Measurements from ENCODE around the gene HIPK4.
"Not testable (repeated sequence)": the region's sequence is repeated elsewhere in the genome, so short reads cannot be mapped to it uniquely, and the experiment has no call there.

DNA sequence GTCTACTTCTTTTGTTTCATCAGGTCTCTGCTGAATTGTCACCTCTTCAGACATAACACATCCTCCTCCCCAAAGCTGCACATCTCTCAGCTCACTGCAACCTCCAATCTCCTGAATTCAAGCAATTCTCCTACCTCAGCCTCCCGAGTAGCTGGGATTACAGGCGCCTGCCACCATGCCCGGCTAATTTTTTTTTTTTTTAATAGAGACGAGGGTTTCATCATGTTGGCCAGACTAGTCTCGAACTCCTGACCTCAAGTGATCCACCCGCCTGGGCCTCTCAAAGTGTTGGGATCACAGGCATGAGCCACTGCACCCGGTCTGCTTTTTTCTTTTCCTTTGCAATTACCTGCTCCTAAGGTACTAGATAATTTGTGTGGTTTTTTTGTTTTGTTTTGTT is 42.8 kb upstream of the HIPK4 start:
- TF ChIP-seq, protein P1, sequence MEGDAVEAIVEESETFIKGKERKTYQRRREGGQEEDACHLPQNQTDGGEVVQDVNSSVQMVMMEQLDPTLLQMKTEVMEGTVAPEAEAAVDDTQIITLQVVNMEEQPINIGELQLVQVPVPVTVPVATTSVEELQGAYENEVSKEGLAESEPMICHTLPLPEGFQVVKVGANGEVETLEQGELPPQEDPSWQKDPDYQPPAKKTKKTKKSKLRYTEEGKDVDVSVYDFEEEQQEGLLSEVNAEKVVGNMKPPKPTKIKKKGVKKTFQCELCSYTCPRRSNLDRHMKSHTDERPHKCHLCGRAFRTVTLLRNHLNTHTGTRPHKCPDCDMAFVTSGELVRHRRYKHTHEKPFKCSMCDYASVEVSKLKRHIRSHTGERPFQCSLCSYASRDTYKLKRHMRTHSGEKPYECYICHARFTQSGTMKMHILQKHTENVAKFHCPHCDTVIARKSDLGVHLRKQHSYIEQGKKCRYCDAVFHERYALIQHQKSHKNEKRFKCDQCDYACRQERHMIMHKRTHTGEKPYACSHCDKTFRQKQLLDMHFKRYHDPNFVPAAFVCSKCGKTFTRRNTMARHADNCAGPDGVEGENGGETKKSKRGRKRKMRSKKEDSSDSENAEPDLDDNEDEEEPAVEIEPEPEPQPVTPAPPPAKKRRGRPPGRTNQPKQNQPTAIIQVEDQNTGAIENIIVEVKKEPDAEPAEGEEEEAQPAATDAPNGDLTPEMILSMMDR (IDR thresholded peaks at IDR 0.05), result not testable (repeated sequence)
- TF ChIP-seq POLR2A (IDR thresholded peaks at IDR 0.05), result not testable (repeated sequence)
